Fibroblast of villous mesenchyme (primary cell): Measurements from ENCODE around the gene MAPK8. TPM values are rescaled to one million over a fixed set of nuclear protein-coding genes. Genes with fewer than 3 reads are reported as not detected.
A peak's percentile ranks its signal among the peaks of the same experiment; 100 is the strongest.

Experiments used
- DNase-seq: peaks from one replicate; pipeline ENCODE4 v3.0.0-alpha.2; 2010; ENCODE audit warnings: low read depth
- H3K4me3 ChIP-seq: 2 replicates; pipeline ENCODE4 v1.5.1; 2011; ENCODE audit warnings: low read depth, mild to moderate bottlenecking, low read length
- total RNA-seq: library from RNA; depleted of rRNA; stranded (reverse); fragments of >200 nt; gene quantifications from 2 replicates; pipeline ENCODE4 v1.2.3, GENCODE V29; 2012
- TF ChIP-seq, protein P1 (sequence below): IDR thresholded peaks from 2 replicates; pipeline ENCODE4 v1.5.1; 2012; ENCODE audit warnings: low read depth, mild to moderate bottlenecking, low read length; ENCODE audit not compliant: insufficient read depth

MAPK8 gene
- 86.0 and 111 TPM in 2 replicates for total RNA-seq

DNA sequence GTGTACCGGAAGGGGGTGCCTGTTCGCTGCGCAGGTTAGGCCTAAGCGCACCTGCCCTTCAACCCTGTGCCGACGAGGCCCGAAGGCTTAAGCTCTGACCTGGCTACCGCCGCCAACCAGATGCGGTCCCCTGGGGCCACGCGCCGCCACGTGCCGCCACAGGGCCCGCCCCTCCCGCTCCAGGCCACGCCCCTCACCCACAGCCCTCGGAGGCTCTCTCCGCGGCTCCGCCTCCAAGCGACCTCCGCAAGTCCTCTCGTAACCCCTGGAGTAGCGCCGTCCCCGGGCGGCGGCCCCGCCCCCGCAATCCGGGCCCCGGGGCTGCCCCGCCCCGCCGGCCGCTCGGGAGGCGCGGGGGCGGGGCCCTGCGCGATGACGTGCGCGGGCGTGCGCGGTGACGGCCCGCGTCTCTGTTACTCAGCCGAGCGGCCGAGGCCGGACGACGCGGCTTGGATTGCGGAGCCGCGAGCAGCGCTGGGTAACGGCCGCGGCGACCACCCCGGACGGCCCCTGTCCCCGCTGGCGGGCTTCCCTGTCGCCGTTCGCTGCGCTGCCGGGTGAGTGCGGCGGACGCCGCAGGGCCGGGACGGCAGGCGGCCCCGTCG is at the start of gene MAPK8:
Gene MAPK8, plus strand, starts transcription at position 413 of the 605 bp plus-strand sequence. CDS start 94,984 bp downstream, outside the sequence.
- peak; percentile 86 for DNase-seq
- TF ChIP-seq, protein P1, sequence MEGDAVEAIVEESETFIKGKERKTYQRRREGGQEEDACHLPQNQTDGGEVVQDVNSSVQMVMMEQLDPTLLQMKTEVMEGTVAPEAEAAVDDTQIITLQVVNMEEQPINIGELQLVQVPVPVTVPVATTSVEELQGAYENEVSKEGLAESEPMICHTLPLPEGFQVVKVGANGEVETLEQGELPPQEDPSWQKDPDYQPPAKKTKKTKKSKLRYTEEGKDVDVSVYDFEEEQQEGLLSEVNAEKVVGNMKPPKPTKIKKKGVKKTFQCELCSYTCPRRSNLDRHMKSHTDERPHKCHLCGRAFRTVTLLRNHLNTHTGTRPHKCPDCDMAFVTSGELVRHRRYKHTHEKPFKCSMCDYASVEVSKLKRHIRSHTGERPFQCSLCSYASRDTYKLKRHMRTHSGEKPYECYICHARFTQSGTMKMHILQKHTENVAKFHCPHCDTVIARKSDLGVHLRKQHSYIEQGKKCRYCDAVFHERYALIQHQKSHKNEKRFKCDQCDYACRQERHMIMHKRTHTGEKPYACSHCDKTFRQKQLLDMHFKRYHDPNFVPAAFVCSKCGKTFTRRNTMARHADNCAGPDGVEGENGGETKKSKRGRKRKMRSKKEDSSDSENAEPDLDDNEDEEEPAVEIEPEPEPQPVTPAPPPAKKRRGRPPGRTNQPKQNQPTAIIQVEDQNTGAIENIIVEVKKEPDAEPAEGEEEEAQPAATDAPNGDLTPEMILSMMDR, result no peak
- H3K4me3 ChIP-seq, result peak within 1 kb of the TSS; percentile 77

GRCh38 chr10:48257407-48257961 is 49.0 kb upstream of the MAPK8 start:
- H3K4me3 ChIP-seq, result no peak overlapping the region
- TF ChIP-seq, protein P1, result no peak
- DNase-seq, result no peak

- H3K4me3 ChIP-seq, result no peak overlapping the region
These were observed 48.4 kb upstream of the MAPK8 start for GRCh38 chr10:48258105-48258504.

GRCh38 chr10:48266528-48266927 is 39.9 kb upstream of the MAPK8 start:
- H3K4me3 ChIP-seq, result no peak overlapping the region
- DNase-seq, result no peak
- TF ChIP-seq, protein P1, result no peak

More at GRCh38 chr10:48258105-48258504, 48.4 kb upstream of the MAPK8 start:
- TF ChIP-seq, protein P1, result no peak
- DNase-seq, result no peak

- TF ChIP-seq, protein P1, result no peak
- no peak overlapping the region for H3K4me3 ChIP-seq
- no peak for DNase-seq
These were observed 35.3 kb upstream of the MAPK8 start for GRCh38 chr10:48271047-48271730.

DNA sequence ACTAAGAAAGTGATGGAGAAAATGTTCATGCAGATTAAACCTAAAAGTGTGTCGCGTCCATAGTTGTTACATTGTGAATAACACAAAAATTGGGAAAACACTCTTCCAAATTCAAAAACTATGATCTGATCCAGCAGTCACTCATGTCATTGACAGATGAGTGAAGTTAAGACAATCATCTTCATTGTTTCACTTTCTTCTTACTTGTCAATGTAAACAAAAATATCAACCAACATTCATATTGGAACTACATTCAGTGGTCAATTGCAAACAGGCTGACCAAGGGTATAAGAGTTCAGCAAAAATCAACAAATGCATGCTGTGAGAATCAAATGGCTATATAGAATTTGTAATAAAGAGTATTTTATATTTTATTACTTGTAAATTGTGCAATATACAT is 33.8 kb upstream of the MAPK8 start:
- no peak for DNase-seq
- TF ChIP-seq, protein P1, result no peak
- H3K4me3 ChIP-seq, result no peak overlapping the region

- TF ChIP-seq, protein P1, result no peak
- no peak for DNase-seq
- H3K4me3 ChIP-seq, result no peak overlapping the region
These were observed 32.7 kb upstream of the MAPK8 start for GRCh38 chr10:48273741-48274140.
